T-helper 2 cell treated with Interferon-gamma antibody and Interleukin-4, amounts not matched to agents 5 μg/mL and 100 μg/mL, for 36 hours (primary cell): ENCODE results near the gene SLC13A1.
"Not testable (repeated sequence)": the region's sequence is repeated elsewhere in the genome, so short reads cannot be mapped to it uniquely, and the experiment has no call there.

Experiments
- DNase-seq: peaks from one replicate; pipeline ENCODE4 v3.0.0; 2021; ENCODE audit warnings: low spot score
- H3K27ac Mint-ChIP-seq: one replicate; pipeline ENCODE4 v1.8.0; 2021; ENCODE audit warnings: mild to moderate bottlenecking, mixed read lengths
- H3K27me3 Mint-ChIP-seq: one replicate; pipeline ENCODE4 v1.8.0; 2021; ENCODE audit warnings: low read depth, mixed read lengths
- H3K36me3 Mint-ChIP-seq: one replicate; pipeline ENCODE4 v1.8.0; 2021; ENCODE audit warnings: low read depth, mixed read lengths
- H3K4me1 Mint-ChIP-seq: one replicate; pipeline ENCODE4 v1.8.0; 2021; ENCODE audit warnings: low read depth, mixed read lengths
- H3K4me3 Mint-ChIP-seq: one replicate; pipeline ENCODE4 v1.8.0; 2022; ENCODE audit warnings: mild to moderate bottlenecking, moderate library complexity, mixed read lengths
- H3K9me3 Mint-ChIP-seq: one replicate; pipeline ENCODE4 v1.8.0; 2021; ENCODE audit warnings: mixed read lengths

Gene SLC13A1

GRCh38 chr7:123131140-123131539 lies 68.6 kb downstream of the SLC13A1 start:
- H3K27ac Mint-ChIP-seq: no peak overlapping the region
- no peaks in the 10 kb centered on the region for H3K36me3 Mint-ChIP-seq

GRCh38 chr7:123126691-123127090 lies 73.1 kb downstream of the SLC13A1 start:
- DNase-seq: no peak
- Mint-ChIP-seq H3K27ac (no peak overlapping the region), H3K9me3 (no peaks in the 10 kb centered on the region), H3K27me3 (no peaks in the 10 kb centered on the region), H3K4me1 (no peaks in the 10 kb centered on the region), H3K36me3 (no peaks in the 10 kb centered on the region), H3K4me3 (no peak overlapping the region)

More at GRCh38 chr7:123131140-123131539, 68.6 kb downstream of the SLC13A1 start:
- no peak overlapping the region for H3K4me3 Mint-ChIP-seq
- H3K4me1 Mint-ChIP-seq: no peaks in the 10 kb centered on the region
- no peaks in the 10 kb centered on the region for H3K27me3 Mint-ChIP-seq
- no peaks in the 10 kb centered on the region for H3K9me3 Mint-ChIP-seq
- DNase-seq: no peak

- Mint-ChIP-seq H3K36me3 (no peaks in the 10 kb centered on the region), H3K27me3 (no peaks in the 10 kb centered on the region), H3K4me1 (no peaks in the 10 kb centered on the region), H3K9me3 (no peaks in the 10 kb centered on the region), H3K4me3 (no peak overlapping the region), H3K27ac (no peak overlapping the region)
- no peak for DNase-seq
Observed at GRCh38 chr7:123126171-123126570, 73.6 kb downstream of the SLC13A1 start.

GRCh38 chr7:123125231-123125630 lies 74.5 kb downstream of the SLC13A1 start:
- Mint-ChIP-seq H3K4me1 (no peaks in the 10 kb centered on the region), H3K27ac (no peak overlapping the region), H3K4me3 (no peak overlapping the region), H3K9me3 (no peaks in the 10 kb centered on the region), H3K36me3 (no peaks in the 10 kb centered on the region), H3K27me3 (no peaks in the 10 kb centered on the region)
- DNase-seq: no peak

GRCh38 chr7:123122916-123123315 lies 76.9 kb downstream of the SLC13A1 start:
- no peaks in the 10 kb centered on the region for H3K4me1 Mint-ChIP-seq
- H3K27me3 Mint-ChIP-seq: no peaks in the 10 kb centered on the region
- no peak for DNase-seq
- H3K9me3 Mint-ChIP-seq: no peaks in the 10 kb centered on the region
- H3K27ac Mint-ChIP-seq: no peak overlapping the region
- no peak overlapping the region for H3K4me3 Mint-ChIP-seq
- H3K36me3 Mint-ChIP-seq: no peaks in the 10 kb centered on the region

- Mint-ChIP-seq H3K9me3 (no peaks in the 10 kb centered on the region), H3K4me3 (no peak overlapping the region), H3K27ac (no peak overlapping the region), H3K4me1 (no peaks in the 10 kb centered on the region), H3K27me3 (no peaks in the 10 kb centered on the region), H3K36me3 (no peaks in the 10 kb centered on the region)
- DNase-seq: no peak
Observed at GRCh38 chr7:123120286-123120685, 79.5 kb downstream of the SLC13A1 start.

- no peaks in the 10 kb centered on the region for H3K36me3 Mint-ChIP-seq
- no peak overlapping the region for H3K4me3 Mint-ChIP-seq
- H3K27ac Mint-ChIP-seq: no peak overlapping the region
- H3K9me3 Mint-ChIP-seq: peaks cover 9% of the 10 kb centered on the region
- H3K27me3 Mint-ChIP-seq: no peaks in the 10 kb centered on the region
- DNase-seq: no peak
- no peaks in the 10 kb centered on the region for H3K4me1 Mint-ChIP-seq
Observed at GRCh38 chr7:123115331-123115730, 84.4 kb downstream of the SLC13A1 start.

GRCh38 chr7:123114288-123114687 lies 85.5 kb downstream of the SLC13A1 start:
- peaks cover 9% of the 10 kb centered on the region for H3K9me3 Mint-ChIP-seq
- H3K4me3 Mint-ChIP-seq: no peak overlapping the region
- H3K27ac Mint-ChIP-seq: no peak overlapping the region
- H3K4me1 Mint-ChIP-seq: no peaks in the 10 kb centered on the region
- no peak for DNase-seq
- no peaks in the 10 kb centered on the region for H3K36me3 Mint-ChIP-seq
- H3K27me3 Mint-ChIP-seq: no peaks in the 10 kb centered on the region

- DNase-seq: no peak
- Mint-ChIP-seq H3K27ac (no peak overlapping the region), H3K9me3 (peaks cover 21% of the 10 kb centered on the region), H3K4me1 (no peaks in the 10 kb centered on the region), H3K36me3 (no peaks in the 10 kb centered on the region), H3K4me3 (no peak overlapping the region), H3K27me3 (no peaks in the 10 kb centered on the region)
Observed at GRCh38 chr7:123112833-123113232, 86.9 kb downstream of the SLC13A1 start.

- H3K9me3 Mint-ChIP-seq: peaks cover 6% of the 10 kb centered on the region
Observed at GRCh38 chr7:123099712-123100111, 100.1 kb downstream of the SLC13A1 start.

GRCh38 chr7:123096976-123097375 lies 102.8 kb downstream of the SLC13A1 start:
- Mint-ChIP-seq H3K4me3 (no peak overlapping the region), H3K9me3 (no peaks in the 10 kb centered on the region), H3K27ac (no peak overlapping the region), H3K4me1 (no peaks in the 10 kb centered on the region), H3K36me3 (no peaks in the 10 kb centered on the region), H3K27me3 (no peaks in the 10 kb centered on the region)
- DNase-seq: no peak

More at GRCh38 chr7:123099712-123100111, 100.1 kb downstream of the SLC13A1 start:
- Mint-ChIP-seq H3K36me3 (no peaks in the 10 kb centered on the region), H3K27me3 (no peaks in the 10 kb centered on the region), H3K27ac (no peak overlapping the region), H3K4me3 (no peak overlapping the region), H3K4me1 (no peaks in the 10 kb centered on the region)
- DNase-seq: no peak

- Mint-ChIP-seq H3K9me3 (no peaks in the 10 kb centered on the region), H3K36me3 (no peaks in the 10 kb centered on the region), H3K4me1 (no peaks in the 10 kb centered on the region), H3K27me3 (no peaks in the 10 kb centered on the region), H3K27ac (no peak overlapping the region), H3K4me3 (no peak overlapping the region)
- no peak for DNase-seq
Observed at GRCh38 chr7:123096434-123096833, 103.3 kb downstream of the SLC13A1 start.

- Mint-ChIP-seq H3K4me1 (no peaks in the 10 kb centered on the region), H3K9me3 (peaks cover 3% of the 10 kb centered on the region), H3K27ac (no peak overlapping the region), H3K36me3 (no peaks in the 10 kb centered on the region), H3K27me3 (no peaks in the 10 kb centered on the region), H3K4me3 (no peak overlapping the region)
- DNase-seq: no peak
Observed at GRCh38 chr7:123090456-123090855, 109.3 kb downstream of the SLC13A1 start.

- not testable (repeated sequence) for H3K4me3 Mint-ChIP-seq, H3K27ac Mint-ChIP-seq, H3K4me1 Mint-ChIP-seq, H3K27me3 Mint-ChIP-seq, H3K36me3 Mint-ChIP-seq, DNase-seq
- peaks cover 13% of the 10 kb centered on the region for H3K9me3 Mint-ChIP-seq
Observed at GRCh38 chr7:123086910-123087309, 112.9 kb downstream of the SLC13A1 start.

- H3K4me3 Mint-ChIP-seq, H3K27ac Mint-ChIP-seq, H3K27me3 Mint-ChIP-seq, H3K9me3 Mint-ChIP-seq, DNase-seq, H3K4me1 Mint-ChIP-seq, H3K36me3 Mint-ChIP-seq: not testable (repeated sequence)
Observed at GRCh38 chr7:123084861-123085260, 114.9 kb downstream of the SLC13A1 start.
